KG1 (cell line): Measurements from ENCODE around the gene AATF.

Source experiments
- DNase-seq: peaks from one replicate; lab custom pipeline; 2025; lab: John Stamatoyannopoulos, UW

The AATF gene

DNA sequence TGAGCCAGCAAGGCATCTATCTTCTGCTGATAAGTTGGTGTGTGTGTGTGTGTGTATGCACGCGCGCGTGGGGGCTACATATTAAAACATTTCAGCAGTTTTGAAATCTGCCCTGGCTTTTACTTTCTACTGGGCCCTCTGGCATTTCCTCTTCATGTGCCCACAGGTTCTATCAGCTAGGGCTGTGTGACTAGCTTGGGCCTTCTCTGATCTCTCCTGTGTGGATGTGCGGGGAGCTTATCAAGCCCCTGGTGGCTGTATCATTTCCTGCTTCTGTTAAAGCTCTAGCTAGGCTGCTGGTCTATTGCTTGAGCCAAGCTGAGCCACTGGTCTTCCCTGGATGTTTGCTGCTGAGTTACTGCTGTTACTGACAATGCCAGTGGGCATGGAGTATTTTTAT lies 132.5 kb downstream of the AATF start:
- no peak for DNase-seq

DNA sequence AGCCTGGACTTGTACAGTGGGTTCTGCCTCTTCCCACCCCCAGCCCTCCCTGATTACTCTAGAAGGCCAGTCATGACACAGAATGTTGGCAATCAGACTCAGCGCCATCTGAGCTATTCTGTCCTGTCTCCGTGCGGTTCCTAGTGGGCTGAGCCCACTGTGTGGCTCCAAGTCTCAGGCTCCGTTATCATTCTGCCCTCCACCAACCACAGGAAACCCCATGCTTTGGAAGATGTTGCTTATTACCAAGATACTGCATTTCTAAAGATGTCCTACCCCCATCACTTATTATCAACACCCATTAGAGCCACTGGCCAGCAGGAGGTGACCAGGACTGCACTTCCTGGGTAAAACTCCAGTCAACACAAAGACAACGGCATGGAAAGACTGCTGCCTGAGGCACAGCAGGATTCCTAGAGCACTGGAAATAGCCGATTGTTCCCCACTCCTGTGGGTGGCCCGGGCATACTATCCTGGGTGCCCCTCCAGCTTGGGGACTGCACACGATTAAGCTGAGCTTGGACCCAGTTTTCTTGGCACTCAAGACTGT lies 133.6 kb downstream of the AATF start:
- no peak for DNase-seq

DNA sequence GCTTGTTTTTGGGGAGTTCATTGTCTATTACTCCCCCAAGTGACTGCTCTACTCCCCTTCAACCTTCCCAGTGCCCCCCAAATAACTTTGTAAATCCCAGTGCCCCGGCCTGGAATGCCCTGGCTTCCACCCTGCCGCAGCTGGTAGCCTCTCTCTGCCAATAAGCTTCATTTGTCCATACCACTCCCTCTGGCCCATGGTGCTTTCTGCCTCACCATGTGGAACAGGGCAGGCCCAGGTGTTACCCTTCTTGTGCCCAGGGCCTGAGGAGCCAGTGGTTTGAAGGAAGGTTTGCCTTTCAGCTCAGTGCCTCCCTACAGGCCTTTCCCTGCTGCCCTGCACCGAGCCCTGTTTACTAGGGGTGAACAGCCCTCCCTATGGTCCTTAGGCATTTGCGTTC lies 134.2 kb downstream of the AATF start:
- no peak for DNase-seq

DNA sequence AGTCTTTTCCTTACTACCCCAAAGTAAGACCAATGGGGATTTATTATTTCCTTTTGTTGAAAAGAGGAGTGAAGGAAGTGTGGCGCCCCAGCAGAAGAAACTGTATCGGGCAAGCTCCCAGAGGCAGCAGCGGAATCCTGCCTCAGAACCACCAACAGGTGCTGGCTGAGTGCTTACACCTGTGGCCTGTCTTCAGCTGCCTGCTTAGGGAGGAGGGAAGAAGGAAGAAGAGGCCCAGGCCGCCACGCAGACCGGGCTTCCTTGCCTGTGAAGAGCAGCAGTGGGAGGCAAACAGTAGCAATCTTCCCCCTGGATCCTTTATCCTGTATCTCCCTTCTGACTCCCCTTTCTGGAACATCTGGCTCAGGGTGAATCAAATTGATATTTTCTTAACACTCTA lies 134.7 kb downstream of the AATF start:
- no peak for DNase-seq

DNA sequence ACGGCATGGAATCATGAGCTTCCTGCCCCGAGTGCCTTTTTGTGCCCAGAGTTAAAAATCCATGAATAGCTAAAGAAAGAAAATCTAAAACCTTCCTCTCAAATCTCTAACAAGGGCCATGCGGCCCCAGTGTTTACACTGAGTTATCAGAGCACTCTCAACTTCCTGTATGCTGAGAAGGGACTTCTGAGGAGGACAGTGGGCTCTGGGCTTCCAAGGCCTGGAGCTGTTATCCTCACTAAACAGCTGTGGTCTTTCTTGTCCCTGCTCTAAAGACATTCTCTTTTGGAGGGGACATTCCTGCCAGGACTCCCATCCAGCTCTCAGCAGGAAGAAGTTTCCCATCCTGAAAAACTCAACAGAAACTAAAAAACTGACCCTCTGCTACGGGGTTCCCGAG lies 135.6 kb downstream of the AATF start:
- DNase-seq: no peak

DNA sequence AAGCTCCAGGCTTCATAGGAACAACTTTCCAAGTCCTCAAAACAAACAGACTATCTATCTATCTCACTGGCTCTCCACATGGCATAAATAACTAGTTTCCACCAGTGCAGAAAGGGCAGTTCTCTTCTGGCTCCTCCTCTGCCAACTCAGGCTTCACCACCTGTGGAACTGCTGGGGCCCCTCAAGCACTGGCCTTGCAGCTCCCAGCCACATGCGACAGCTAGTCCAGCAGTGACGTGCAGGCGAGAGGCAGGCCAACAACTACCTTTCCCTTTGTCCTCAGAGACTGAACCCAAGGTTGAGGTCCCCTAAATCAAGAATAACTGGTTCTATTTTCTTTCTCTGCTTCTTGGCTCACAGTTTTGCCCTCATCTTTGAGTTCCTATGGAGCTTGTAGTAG lies 137.6 kb downstream of the AATF start:
- DNase-seq: no peak

DNA sequence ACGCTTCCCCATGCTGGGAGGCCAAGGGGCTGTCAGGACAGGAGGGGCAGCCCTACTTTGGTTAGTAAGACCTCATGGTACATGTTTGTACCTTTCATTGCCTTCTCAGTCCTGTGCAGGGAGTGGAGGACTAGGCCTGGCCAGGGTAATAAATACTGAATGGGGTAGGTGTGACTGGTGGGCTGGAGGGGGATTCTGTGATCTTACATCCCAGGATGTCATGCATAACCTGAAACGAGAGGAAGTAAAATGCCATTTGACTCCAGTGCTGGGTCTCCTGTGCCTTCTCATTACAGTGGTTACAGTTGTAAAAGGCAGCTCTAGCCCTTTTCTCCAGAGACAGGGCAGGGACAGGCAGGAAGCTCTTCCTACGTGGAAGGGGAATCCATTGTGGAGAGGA lies 138.2 kb downstream of the AATF start:
- no peak for DNase-seq

DNA sequence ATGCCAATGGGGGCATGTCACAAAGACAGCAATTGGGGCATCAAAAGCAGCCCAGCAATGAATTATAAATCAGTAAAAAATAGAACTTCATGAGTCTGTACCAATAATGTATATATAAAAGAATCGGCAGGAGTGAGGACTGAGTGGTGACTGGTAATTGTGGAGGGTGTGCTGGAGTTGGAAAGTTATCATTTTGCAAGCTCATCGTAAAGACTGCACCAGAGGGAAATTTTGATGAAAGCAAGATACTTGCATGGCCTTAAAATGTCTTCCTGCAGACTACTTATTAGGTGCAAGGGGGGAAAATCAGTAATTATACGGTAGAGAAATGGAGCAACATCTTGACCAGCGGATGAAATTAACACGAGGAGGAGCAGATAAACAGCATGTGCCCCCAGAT lies 138.9 kb downstream of the AATF start:
- DNase-seq: no peak

DNA sequence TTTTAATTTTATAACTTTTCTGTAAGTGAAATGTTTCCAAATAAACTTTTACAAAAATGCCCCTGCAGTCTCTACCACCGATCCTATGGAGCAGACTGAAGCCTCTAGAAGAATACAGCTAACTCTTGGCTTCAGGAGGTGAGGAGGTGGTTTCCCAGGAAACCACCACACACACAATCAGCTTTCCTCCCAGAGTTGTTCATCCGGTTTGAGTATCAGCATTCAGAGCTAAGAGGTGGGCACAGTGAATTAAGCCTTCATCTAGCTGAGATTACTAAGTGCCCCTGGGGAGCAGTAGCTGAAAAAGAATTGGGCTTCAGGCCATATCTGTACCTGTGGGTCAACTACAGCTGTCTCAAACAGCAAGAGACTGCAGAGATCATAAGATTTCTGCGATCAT lies 139.7 kb downstream of the AATF start:
- no peak for DNase-seq

DNA sequence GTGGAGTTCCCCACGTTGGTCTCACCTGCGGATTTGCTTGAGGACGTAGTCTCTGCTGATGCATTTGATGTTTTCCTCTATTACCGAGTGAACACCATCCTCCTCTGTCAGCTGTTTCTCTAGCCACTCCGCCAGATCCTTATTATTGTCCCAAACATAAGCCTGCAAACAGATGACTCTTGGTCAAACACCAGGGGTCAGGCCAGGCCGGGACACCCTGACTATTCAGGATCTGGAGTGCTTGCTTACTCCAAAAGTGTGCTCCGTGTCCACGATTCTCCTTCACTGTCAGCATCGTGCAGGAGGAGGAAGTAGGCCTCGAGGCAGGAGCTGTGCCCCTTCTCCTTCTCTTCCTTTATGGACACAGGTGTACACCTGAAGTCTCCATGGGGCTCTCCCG lies 140.2 kb downstream of the AATF start:
- no peak for DNase-seq

DNA sequence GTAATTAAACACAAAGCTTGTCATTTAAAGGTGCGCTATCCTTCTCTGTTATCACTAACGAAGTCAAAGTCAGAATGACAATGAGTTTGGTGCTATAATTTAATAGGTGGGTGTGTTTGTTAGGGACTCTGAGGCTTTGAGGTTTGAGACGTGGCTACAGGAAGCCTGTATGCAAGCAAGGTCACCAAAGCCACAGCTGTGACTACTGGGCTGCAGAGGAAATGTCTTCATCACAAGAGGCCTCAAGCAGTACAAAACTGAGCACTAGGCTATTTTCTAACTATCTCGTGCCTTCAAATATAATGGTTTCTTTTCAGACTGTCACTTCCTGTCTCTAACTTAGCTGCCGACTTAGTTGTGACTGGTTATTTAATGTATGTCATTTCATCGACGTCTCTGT lies 141.2 kb downstream of the AATF start:
- peak; percentile 28 for DNase-seq

DNA sequence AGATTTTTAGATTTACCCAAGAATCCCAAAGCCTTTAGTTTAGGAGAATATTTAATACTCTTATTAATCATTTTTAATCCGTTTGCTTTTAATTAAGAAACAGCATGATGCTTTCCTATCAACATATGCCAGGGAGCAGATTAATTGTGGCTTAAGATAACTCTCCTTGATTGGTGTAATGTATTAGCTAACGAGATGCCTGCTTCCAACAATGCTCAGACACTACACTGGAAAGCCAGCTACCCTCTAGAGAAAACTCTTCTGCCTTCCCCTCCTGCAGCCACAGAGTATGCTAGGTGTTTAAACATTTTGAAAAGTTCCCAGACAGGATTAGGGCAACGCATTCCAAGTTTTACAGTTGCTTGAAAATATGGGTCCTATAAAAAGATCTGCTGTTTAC lies 142.2 kb downstream of the AATF start:
- DNase-seq: no peak

DNA sequence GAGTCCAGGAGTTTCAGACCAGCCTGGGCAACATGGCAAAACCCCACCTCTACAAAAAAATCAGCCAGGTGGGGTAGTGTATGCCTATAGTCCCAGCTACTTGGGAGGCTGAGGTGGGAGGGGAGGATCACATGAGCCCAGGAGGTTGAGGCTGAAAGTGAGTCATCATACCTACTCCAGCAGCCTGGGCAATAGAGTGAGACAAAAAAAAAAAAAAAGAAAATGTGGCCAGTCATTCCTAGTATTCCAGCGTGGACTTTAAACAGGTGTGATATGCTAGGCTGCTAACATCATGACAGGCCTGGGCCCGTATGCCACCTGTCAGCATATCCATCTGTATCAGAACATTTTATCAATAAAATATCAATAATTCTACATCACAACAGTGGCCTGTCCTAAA lies 143.3 kb downstream of the AATF start:
- no peak for DNase-seq

DNA sequence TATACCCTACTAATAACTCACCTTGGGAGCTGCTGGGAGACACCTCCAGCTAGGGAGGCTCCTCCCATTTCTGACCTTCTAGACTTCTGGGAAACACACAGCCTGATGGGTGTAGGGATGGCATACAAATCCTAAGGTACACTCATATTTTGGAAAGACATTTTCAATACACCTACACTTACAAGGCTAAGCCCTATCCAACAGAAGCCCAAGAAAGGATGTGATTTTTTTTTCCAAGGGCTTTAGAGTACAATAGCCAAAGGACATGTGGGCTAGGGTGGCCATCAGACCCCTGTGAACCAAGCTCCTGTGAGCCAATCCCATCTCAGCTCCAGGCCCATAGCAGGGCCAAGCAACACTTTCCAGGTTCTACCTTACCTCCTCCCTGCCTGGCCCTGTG lies 143.9 kb downstream of the AATF start:
- DNase-seq: no peak

DNA sequence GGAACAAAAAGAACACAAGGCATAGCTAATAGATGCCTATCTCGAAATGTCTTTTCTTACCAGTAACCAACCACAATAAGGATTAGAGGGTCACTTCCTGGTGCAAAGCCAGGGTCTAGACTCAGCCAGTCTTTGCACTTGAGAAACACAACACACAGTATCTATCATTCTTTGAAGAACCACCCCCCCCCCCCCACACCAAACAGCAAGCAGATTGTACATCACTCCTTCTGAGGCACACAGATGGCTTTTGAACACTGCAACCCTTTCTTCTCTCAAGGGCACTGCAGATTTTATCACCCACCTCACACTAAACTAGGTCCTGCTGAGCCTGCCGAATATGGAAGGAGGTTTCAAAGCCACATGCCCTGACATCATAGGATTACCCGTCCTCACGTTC lies 145.6 kb downstream of the AATF start:
- DNase-seq: no peak

DNA sequence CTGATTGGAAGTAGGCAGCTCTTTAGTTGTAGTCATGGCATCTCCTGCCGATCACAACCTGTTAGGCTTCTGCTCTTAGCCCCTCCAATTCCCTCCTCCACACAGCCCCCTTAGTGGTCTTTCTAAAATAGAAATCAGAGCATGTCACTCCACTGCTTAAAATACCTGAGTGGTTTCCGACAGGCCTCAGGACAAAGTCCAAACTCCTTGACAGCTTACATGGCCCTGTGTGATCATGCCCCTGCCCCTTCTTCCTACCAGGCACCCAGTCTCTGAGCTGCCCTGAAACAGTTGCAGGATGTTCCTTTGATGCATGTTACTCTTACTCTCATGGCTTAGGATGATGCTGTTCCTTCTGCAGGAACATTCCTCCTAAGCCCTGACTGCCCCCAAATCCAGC lies 147.3 kb downstream of the AATF start:
- no peak for DNase-seq

DNA sequence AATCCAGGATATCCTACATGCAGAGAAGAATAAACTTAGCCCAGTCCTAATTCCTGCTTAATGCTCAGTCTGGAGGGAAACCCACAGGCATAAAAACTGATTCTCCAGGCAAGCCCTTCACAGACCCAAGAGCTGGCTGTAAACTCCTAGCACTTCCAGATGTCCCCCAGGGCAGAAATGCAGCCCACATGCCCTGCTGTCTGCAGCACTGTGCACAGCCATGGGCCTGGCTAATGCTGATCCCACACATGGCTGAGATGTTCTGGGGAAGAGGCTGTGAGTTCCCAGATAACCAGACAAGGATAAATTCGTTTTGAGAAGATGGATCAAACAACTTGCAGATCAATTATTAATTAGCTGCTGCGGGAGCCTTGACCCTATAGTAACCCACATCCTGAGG lies 148.4 kb downstream of the AATF start:
- no peak for DNase-seq

DNA sequence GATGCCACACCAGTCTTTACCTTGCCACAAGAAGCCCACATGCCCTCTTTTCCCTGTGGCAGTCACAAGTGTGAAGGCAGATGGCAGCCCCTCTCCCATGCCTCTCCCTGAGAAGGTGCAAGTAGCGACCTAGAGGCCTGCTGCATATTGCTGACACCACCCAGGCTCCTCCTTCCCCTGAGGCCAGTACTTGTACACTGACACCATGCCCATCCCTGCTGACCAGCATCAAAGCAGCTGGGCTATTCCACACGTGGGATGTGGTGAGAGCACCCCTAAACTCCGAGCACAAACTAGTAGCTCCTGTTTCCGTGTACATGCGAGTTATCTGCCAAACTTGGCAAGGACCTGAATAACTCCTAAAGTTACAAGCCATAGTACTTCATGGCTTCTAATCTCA lies 149.4 kb downstream of the AATF start:
- no peak for DNase-seq

DNA sequence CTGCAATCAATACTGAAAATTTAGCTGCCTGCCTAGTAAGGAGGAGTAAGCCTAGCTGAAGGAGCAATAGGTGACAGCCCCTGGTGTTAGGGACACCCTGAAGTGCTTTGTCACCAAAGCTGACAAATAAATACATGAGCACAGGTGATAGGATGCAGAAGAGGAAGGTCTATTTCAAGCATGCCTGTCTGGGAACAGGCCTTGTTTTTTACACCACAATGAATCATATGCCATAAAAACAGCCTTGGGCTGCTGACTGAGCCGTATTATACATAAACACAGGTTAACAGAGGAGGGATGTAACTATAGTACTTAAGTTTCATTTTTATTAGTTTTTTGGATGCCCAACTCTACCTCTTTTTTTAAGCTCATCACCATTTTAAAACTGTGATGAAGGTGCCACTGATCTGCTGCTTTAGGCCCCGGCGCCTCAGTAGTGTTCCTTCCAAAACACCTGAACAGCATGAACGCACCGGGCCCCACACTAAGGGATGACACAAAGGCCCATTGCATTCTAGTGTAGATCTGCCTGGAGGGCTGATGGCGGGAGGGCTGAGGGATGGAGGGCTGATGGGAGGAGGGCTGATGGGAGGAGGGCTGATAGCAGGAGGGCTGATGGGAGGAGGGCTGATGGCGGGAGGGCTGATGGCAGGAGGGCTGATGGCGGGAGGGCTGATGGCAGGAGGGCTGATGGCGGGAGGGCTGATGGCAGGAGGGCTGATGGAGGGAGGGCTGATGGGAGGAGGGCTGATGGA lies 150.3 kb downstream of the AATF start:
- DNase-seq: no peak

DNA sequence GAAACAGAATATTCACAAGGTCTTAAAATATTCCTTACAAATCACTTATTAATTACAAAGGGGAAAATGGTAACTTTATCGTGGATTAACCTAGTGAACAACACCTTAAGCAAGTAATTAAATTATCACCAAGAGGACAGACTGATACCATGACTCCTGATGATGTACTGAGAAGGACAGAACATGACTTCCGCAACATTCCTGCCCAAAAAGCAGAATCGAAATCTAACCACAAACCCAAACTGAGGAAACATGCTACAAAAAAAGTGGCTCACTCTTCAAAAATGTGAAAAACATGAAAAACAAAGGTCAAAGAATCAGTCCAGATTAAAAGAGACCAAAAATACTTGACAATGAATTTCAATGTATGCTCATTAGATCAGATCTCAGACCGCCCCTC lies 151.5 kb downstream of the AATF start:
- DNase-seq: no peak

DNA sequence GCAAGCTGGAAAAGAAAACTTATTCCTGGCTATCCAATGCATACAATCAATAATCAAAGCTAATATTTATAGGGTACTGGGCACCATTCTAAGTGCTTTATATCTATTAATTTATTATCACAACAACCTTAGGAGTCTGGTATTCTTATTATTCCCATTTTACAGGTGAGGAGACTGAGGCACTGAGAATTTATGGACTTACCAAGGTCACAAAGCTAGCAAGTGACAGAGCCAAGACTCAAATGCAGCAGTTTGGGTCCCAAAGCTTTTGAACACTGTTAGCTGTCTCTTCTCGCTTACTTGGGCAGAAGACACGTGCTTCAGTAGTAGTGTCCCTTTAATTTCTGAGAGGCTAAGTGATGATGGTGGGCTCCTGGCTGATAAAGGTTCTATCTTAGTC lies 152.6 kb downstream of the AATF start:
- no peak for DNase-seq

DNA sequence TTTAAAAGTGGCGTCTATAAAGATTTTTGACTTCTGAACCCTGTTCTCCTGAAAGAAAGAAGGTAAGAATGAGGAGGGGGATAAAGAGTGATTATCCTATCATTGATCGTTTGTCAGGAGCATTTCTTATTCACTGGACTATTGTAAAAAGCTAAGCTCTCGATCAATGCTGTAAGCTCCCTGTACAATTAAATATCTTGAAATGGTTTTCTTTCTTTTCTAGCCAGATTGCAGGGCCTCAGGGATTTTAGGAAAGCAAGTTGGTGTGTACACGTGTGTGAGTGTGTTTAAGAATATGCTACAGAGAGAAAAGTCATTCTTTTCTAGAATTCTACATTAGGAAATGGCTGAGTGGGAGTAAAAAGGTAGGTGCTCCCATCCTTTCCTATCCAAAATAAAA lies 154.5 kb downstream of the AATF start:
- no peak for DNase-seq

DNA sequence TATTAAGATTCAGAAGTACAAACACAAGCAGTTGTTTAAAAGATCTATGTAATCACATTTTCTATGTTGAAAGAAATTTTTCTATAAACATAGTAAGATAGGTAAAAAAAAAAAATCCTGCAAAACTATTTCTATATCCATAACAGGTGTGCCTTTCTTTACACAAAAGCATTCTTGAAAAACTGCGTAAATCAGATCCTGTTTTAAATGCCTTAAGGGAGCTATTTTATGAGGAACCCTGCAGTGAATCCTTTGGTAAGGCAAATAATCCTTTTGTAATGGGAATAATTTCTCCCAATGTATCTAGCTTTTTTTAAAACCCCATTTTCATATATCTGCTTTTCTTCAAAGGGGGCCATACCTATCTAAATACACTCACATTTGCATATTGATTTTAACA lies 157.3 kb downstream of the AATF start:
- no peak for DNase-seq
